Natural killer cell (primary cell): ENCODE results near the gene LLCFC1. TPM values are rescaled to one million over a fixed set of nuclear protein-coding genes. Genes with fewer than 3 reads are reported as not detected.

Experiments used
- ATAC-seq, 3 donors: fragments of 150-1000 bp in 2 of 3; fragments of 200-7000 bp in 1 of 3; cut with Tn5 transposase; 1 replicate in 1 of 3; 2 replicates in 2 of 3; pipeline ENCODE4 v1.10.0; 2021; ENCODE audit warnings: mild to moderate bottlenecking in 2 of 3, moderate library complexity in 2 of 3
- DNase-seq, 2 donors: peaks; one replicate each; pipeline versions ENCODE4 v3.0.0 to v3.0.0-alpha.2; 2013 to 2021; ENCODE audit warnings: mixed read lengths in 1 of 2
- H3K27ac ChIP-seq: one replicate; pipeline ENCODE4 v1.5.1; 2013; ENCODE audit warnings: mild to moderate bottlenecking, low read length
- H3K27me3 ChIP-seq: one replicate; pipeline ENCODE4 v1.6.1; 2013; ENCODE audit warnings: low read length; ENCODE audit not compliant: control insufficient read depth, insufficient read depth
- H3K36me3 ChIP-seq: one replicate; pipeline ENCODE4 v1.6.1; 2013; ENCODE audit warnings: low read length; ENCODE audit not compliant: control insufficient read depth, insufficient read depth
- H3K4me1 ChIP-seq: one replicate; pipeline ENCODE4 v1.6.1; 2013; ENCODE audit warnings: low read length; ENCODE audit not compliant: control insufficient read depth, insufficient read depth
- H3K4me3 ChIP-seq: one replicate; pipeline ENCODE4 v1.5.1; 2013; ENCODE audit warnings: low read length
- H3K9me3 ChIP-seq: one replicate; pipeline ENCODE4 v1.6.1; 2013; ENCODE audit warnings: low read length; ENCODE audit not compliant: control insufficient read depth, insufficient read depth
- H3K27ac Mint-ChIP-seq, 2 donors: one replicate each; pipeline ENCODE4 v1.8.0; 2022; ENCODE audit warnings: mild to moderate bottlenecking in 2 of 2, mixed read lengths in 2 of 2, moderate library complexity in 1 of 2
- H3K27me3 Mint-ChIP-seq, 2 donors: one replicate each; pipeline ENCODE4 v1.8.0; 2022; ENCODE audit warnings: low read depth in 2 of 2, mixed read lengths in 2 of 2
- H3K36me3 Mint-ChIP-seq: one replicate; pipeline ENCODE4 v1.8.0; 2022; ENCODE audit warnings: mixed read lengths
- H3K4me1 Mint-ChIP-seq, 2 donors: one replicate each; pipeline ENCODE4 v1.8.0; 2022; ENCODE audit warnings: mixed read lengths in 2 of 2
- H3K4me3 Mint-ChIP-seq: one replicate; pipeline ENCODE4 v1.8.0; 2022; ENCODE audit warnings: mild to moderate bottlenecking, moderate library complexity, mixed read lengths
- H3K9me3 Mint-ChIP-seq, 2 donors: one replicate each; pipeline ENCODE4 v1.8.0; 2022; ENCODE audit warnings: mixed read lengths in 2 of 2
- WGBS: methylation state at CpG from one replicate; pipeline ENCODE4 v1.1.7; 2013; ENCODE audit warnings: missing lambda C conversion rate; ENCODE audit not compliant: insufficient coverage; 5-methylcytosine and 5-hydroxymethylcytosine counted together
- intact Hi-C: fragments of 100-400 bp; cut with micrococcal nuclease; formaldehyde crosslinking; loops from one replicate; pipeline ENCODE4 v1.14.2; 2022
- total RNA-seq, 4 donors: library from RNA; stranded (reverse); fragments of 120-200 nt in 1 of 4; gene quantifications; one replicate each; pipeline versions ENCODE4 v1.2.3 to v1.2.4, GENCODE V29; 2013 to 2022
- TF ChIP-seq, protein P1 (sequence below): fragments of 200-600 bp; IDR thresholded peaks from one replicate; pipeline ENCODE4 v1.8.0; 2022; ENCODE audit warnings: antibody characterized with exemption

LLCFC1 gene
- total RNA-seq, 3 donors from 2014 or later (not counting 1 experiment from before 2014, with no cell fraction given) = not detected

DNA sequence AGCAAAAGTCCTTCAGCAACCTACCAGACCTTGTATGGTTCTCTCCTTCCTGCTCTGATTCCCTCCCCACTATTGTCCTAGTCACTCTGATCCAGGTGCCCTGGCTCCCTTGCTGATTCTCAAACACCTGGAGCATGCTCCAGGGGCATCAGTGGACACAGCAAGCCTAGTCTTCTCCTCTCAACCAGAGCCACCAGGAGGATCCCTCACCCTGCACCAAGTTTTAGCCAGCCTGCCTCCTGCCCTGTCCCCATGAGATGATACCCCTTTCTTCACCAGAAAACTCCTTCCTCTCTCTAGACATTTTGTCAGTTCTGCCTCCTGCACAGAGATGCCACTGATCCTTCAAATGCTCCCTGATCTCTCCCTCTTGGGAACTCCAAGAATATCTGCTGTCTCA is 11.0 kb downstream of the LLCFC1 start:
- Histone ChIP-seq H3K27me3 (no peaks in the 10 kb centered on the region), H3K27ac (no peak overlapping the region), H3K9me3 (peaks cover 10% of the 10 kb centered on the region), H3K36me3 (no peaks in the 10 kb centered on the region), H3K4me1 (no peaks in the 10 kb centered on the region), H3K4me3 (no peak overlapping the region)
- Mint-ChIP-seq H3K27ac (no peak overlapping the region), H3K9me3 (peaks cover 2 to 8% of the 10 kb centered on the region in 2 donors), H3K27me3 (peaks cover 10 to 23% of the 10 kb centered on the region in 2 donors), H3K4me1 (no peaks in the 10 kb centered on the region), H3K4me3 (no peak overlapping the region), H3K36me3 (no peaks in the 10 kb centered on the region)
- intact Hi-C loops = no loop called here
- DNase-seq (no peak), ATAC-seq (no peak)
- TF ChIP-seq, protein P1, sequence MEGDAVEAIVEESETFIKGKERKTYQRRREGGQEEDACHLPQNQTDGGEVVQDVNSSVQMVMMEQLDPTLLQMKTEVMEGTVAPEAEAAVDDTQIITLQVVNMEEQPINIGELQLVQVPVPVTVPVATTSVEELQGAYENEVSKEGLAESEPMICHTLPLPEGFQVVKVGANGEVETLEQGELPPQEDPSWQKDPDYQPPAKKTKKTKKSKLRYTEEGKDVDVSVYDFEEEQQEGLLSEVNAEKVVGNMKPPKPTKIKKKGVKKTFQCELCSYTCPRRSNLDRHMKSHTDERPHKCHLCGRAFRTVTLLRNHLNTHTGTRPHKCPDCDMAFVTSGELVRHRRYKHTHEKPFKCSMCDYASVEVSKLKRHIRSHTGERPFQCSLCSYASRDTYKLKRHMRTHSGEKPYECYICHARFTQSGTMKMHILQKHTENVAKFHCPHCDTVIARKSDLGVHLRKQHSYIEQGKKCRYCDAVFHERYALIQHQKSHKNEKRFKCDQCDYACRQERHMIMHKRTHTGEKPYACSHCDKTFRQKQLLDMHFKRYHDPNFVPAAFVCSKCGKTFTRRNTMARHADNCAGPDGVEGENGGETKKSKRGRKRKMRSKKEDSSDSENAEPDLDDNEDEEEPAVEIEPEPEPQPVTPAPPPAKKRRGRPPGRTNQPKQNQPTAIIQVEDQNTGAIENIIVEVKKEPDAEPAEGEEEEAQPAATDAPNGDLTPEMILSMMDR = no peak

DNA sequence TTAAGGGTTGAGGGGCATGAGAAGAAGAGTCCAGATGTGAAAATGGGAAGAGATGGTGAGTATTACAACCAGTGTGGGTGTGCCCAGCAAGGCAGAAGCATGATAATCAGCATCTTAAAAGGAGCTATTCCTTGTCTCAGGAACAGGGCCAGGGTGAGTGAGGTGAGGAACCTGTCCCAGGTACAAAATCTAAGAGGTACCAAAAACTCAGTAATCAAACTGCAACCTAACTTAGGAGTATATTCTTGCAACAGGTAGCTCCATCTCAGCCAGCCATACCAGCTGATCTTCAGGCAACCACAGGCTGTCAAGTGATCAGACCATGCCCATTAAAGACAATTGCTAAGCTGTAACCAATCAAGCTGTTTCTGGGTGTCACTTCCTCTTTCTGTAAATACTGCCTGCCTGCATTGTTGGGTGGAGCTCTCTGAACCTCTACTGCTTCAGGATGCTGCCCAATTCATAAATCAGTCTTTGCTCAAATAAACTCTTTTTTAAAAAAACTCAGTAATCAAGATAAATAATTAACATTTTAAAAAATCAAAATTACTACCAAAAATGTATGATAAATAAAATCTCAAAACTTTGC is 15.5 kb downstream of the LLCFC1 start:
- DNase-seq = no peak
- no peak overlapping the region for H3K4me3 Mint-ChIP-seq
- H3K9me3 ChIP-seq = peaks cover 10% of the 10 kb centered on the region

DNA sequence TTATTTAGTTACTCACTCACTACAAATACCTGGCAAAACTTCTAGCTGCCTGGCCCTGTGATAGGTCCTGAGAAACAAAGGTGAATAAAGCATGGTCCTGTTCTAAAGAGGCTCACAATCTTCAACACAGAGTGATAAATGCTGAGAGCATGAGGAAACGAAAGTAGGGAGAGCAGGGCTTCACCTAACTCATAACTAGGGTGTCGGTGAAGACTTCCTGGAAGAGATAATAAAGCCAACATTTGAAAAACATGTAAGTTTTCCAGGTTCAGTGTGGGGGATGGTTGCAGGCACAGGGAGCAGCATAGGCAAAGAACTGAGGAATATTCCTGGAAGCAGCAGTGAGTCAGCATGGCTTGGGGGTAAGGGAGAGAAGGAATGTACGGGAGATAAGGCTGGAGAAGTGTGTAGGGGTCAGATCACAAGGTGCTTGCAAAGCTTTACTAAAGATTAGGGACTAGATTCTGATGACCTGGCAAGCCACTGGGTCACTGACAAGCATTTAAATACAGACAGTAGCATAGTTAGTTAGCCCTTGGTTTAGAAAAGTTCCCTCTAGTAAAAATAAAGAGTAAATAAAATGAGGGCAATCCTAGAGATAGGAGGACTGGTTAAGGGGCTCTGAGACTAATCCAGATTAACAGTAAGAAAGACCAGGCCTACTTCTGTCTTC is 17.8 kb downstream of the LLCFC1 start:
- intact Hi-C loops = no loop called here
- no peak for ATAC-seq
- H3K36me3 ChIP-seq = no peaks in the 10 kb centered on the region
- Mint-ChIP-seq H3K27ac (no peak overlapping the region), H3K4me1 (no peaks in the 10 kb centered on the region), H3K36me3 (peaks cover 12% of the 10 kb centered on the region), H3K27me3 (peaks cover 19% of the 10 kb centered on the region in 2 donors), H3K4me3 (no peak overlapping the region), H3K9me3 (peaks cover 10 to 19% of the 10 kb centered on the region in 2 donors)
- no peak for DNase-seq
- H3K4me3 ChIP-seq = no peak overlapping the region
- 68% methylated on average over 3 of the region's 3 CpGs for WGBS
- H3K9me3 ChIP-seq = peaks cover 10% of the 10 kb centered on the region
- TF ChIP-seq, protein P1 = no peak
- no peaks in the 10 kb centered on the region for H3K4me1 ChIP-seq
- H3K27ac ChIP-seq = no peak overlapping the region
- no peaks in the 10 kb centered on the region for H3K27me3 ChIP-seq

More for the DNA sequence above, 15.5 kb downstream of the LLCFC1 start:
- Histone ChIP-seq H3K4me3 (no peak overlapping the region), H3K4me1 (no peaks in the 10 kb centered on the region), H3K27ac (no peak overlapping the region), H3K36me3 (no peaks in the 10 kb centered on the region), H3K27me3 (no peaks in the 10 kb centered on the region)
- TF ChIP-seq, protein P1 = no peak
- Mint-ChIP-seq H3K27me3 (peaks cover 16 to 18% of the 10 kb centered on the region in 2 donors), H3K36me3 (peaks cover 12% of the 10 kb centered on the region), H3K9me3 (peaks cover 10 to 19% of the 10 kb centered on the region in 2 donors), H3K27ac (no peak overlapping the region), H3K4me1 (no peaks in the 10 kb centered on the region)
- intact Hi-C loops = no loop called here
- no peak for ATAC-seq
